ENCODE results near the gene GATAD2A.

Gene GATAD2A

DNA sequence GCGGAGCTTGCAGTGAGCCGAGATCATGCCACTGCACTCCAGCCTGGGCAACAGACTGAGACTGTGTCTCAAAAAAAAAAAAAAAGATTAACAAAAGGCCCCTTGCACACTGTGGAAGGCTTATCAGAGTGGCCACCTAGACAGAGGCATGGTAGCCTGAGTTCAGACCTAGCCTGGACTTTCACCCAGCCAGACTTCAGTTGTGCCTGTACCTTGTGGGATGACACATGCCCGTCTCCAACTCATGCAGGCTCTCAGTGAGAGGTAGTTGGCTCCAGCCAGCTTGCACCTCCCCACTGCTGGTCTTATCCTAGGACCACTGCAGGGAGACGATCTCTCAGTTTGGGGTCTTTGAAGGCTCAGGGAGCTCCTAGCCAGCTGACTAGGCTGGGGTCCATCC lies 52.2 kb downstream of the GATAD2A start:
- DNase-seq (ENCODE audit: low read depth) = no peak
- H3K4me3 ChIP-seq (ENCODE audit: low read depth, low read length) = no peak overlapping the region
- TF ChIP-seq, protein P1, sequence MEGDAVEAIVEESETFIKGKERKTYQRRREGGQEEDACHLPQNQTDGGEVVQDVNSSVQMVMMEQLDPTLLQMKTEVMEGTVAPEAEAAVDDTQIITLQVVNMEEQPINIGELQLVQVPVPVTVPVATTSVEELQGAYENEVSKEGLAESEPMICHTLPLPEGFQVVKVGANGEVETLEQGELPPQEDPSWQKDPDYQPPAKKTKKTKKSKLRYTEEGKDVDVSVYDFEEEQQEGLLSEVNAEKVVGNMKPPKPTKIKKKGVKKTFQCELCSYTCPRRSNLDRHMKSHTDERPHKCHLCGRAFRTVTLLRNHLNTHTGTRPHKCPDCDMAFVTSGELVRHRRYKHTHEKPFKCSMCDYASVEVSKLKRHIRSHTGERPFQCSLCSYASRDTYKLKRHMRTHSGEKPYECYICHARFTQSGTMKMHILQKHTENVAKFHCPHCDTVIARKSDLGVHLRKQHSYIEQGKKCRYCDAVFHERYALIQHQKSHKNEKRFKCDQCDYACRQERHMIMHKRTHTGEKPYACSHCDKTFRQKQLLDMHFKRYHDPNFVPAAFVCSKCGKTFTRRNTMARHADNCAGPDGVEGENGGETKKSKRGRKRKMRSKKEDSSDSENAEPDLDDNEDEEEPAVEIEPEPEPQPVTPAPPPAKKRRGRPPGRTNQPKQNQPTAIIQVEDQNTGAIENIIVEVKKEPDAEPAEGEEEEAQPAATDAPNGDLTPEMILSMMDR (IDR thresholded peaks at IDR 0.05; ENCODE audit: control insufficient read depth, extremely low read depth, insufficient read depth) = no peak

DNA sequence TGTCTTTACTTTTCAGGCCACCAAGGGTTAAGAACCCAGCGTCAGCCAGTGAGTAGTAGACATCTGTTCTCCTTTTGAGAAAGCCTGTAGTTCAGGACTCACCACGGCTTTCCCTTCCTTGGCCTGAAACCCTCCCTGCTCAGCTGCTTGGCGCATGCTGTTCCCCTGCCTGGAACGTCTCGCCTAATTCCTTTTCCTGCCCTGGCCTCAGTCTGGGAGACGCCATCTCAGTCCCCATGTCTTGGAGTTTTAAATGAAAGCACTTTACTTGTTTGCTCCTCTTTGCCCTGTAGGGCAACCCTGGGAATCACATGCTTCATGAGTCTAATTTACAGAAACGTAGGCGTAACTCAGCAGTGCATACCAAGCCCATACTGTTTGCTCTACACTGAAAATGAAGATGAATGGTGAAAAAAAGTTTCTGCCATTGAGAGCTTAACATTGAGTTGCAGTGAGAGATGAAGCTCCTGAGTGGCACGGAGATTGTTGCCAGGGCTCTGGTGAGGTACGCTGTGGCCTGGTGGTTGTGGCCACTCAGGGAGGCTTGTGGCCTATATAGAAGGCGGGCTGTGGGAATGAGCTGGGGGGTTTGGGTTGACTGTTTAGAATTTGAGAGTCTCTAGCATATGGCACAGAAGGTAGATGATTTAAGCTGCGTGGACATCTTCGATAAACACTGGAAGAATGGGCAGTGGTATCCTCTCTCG lies 52.8 kb downstream of the GATAD2A start:
- DNase-seq (ENCODE audit: low read depth) = no peak
- H3K4me3 ChIP-seq (ENCODE audit: low read depth, low read length) = no peak overlapping the region
- TF ChIP-seq, protein P1 (IDR thresholded peaks at IDR 0.05; ENCODE audit: control insufficient read depth, extremely low read depth, insufficient read depth) = no peak

GRCh38 chr19:19459073-19459472 lies 53.6 kb downstream of the GATAD2A start:
- no peak for DNase-seq (ENCODE audit: low read depth)
- TF ChIP-seq, protein P1 (IDR thresholded peaks at IDR 0.05; ENCODE audit: control insufficient read depth, extremely low read depth, insufficient read depth) = no peak
- no peak overlapping the region for H3K4me3 ChIP-seq (ENCODE audit: low read depth, low read length)

GRCh38 chr19:19459707-19460251 lies 54.3 kb downstream of the GATAD2A start:
- TF ChIP-seq, protein P1 (IDR thresholded peaks at IDR 0.05; ENCODE audit: control insufficient read depth, extremely low read depth, insufficient read depth) = no peak
- no peak overlapping the region for H3K4me3 ChIP-seq (ENCODE audit: low read depth, low read length)
- no peak for DNase-seq (ENCODE audit: low read depth)

- H3K4me3 ChIP-seq (ENCODE audit: low read depth, low read length) = no peak overlapping the region
- DNase-seq (ENCODE audit: low read depth) = no peak
- TF ChIP-seq, protein P1 (IDR thresholded peaks at IDR 0.05; ENCODE audit: control insufficient read depth, extremely low read depth, insufficient read depth) = no peak
Measured at GRCh38 chr19:19460258-19460731, 54.8 kb downstream of the GATAD2A start.

GRCh38 chr19:19460761-19461265 lies 55.3 kb downstream of the GATAD2A start:
- TF ChIP-seq, protein P1 (IDR thresholded peaks at IDR 0.05; ENCODE audit: control insufficient read depth, extremely low read depth, insufficient read depth) = no peak
- no peak for DNase-seq (ENCODE audit: low read depth)
- no peak overlapping the region for H3K4me3 ChIP-seq (ENCODE audit: low read depth, low read length)

All from LNCaP clone FGC (cell line).